IMR-90 (cell line): ENCODE data around the gene NOL4L.
"Not testable (repeated sequence)": the region's sequence is repeated elsewhere in the genome, so short reads cannot be mapped to it uniquely, and the experiment has no call there.

ENCODE experiments used
- MAZ ChIP-seq: IDR thresholded peaks from 2 replicates; pipeline ENCODE4 v1.6.1; 2012; ENCODE audit warnings: low read depth, mild to moderate bottlenecking, low read length, improper control_type of control experiment, moderate library complexity, borderline replicate concordance
- MXI1 ChIP-seq: IDR thresholded peaks from 2 replicates; pipeline ENCODE4 v1.6.1; 2012; ENCODE audit warnings: low read depth, mild to moderate bottlenecking, low read length, moderate library complexity, borderline replicate concordance
- POLR2A ChIP-seq: IDR thresholded peaks from 2 replicates; pipeline ENCODE4 v1.6.1; 2012; ENCODE audit warnings: mild to moderate bottlenecking, low read depth, low read length
- RAD21 ChIP-seq: IDR thresholded peaks from 2 replicates; pipeline ENCODE4 v1.6.1; 2012; ENCODE audit warnings: low read length, improper control_type of control experiment
- RCOR1 ChIP-seq: IDR thresholded peaks from 2 replicates; pipeline ENCODE4 v1.6.1; 2012; ENCODE audit warnings: mild to moderate bottlenecking, low read length, improper control_type of control experiment; ENCODE audit not compliant: insufficient replicate concordance
- RFX5 ChIP-seq: IDR thresholded peaks from 2 replicates; pipeline ENCODE4 v1.8.0; 2012; ENCODE audit warnings: low read depth, mild to moderate bottlenecking, low read length, moderate library complexity
- TF ChIP-seq, protein P1 (sequence below): conservative IDR thresholded peaks from 2 replicates; pipeline ENCODE4 v1.5.1; 2012; ENCODE audit warnings: mild to moderate bottlenecking, low read depth, low read length, improper control_type of control experiment
- TF ChIP-seq, protein P2 (sequence below): fragments of 150-350 bp; IDR thresholded peaks from 2 replicates; pipeline ENCODE4 v1.6.1; 2017; ENCODE audit warnings: mild to moderate bottlenecking, antibody characterized with exemption, low read length, low read depth

GRCh38 chr20:32491764-32492151 is 93.4 kb downstream of the NOL4L start:
- TF ChIP-seq, protein P1, sequence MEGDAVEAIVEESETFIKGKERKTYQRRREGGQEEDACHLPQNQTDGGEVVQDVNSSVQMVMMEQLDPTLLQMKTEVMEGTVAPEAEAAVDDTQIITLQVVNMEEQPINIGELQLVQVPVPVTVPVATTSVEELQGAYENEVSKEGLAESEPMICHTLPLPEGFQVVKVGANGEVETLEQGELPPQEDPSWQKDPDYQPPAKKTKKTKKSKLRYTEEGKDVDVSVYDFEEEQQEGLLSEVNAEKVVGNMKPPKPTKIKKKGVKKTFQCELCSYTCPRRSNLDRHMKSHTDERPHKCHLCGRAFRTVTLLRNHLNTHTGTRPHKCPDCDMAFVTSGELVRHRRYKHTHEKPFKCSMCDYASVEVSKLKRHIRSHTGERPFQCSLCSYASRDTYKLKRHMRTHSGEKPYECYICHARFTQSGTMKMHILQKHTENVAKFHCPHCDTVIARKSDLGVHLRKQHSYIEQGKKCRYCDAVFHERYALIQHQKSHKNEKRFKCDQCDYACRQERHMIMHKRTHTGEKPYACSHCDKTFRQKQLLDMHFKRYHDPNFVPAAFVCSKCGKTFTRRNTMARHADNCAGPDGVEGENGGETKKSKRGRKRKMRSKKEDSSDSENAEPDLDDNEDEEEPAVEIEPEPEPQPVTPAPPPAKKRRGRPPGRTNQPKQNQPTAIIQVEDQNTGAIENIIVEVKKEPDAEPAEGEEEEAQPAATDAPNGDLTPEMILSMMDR: not testable (repeated sequence)
- not testable (repeated sequence) for TF ChIP-seq RAD21, RFX5, POLR2A, RCOR1, MAZ, MXI1
- TF ChIP-seq, protein P2, sequence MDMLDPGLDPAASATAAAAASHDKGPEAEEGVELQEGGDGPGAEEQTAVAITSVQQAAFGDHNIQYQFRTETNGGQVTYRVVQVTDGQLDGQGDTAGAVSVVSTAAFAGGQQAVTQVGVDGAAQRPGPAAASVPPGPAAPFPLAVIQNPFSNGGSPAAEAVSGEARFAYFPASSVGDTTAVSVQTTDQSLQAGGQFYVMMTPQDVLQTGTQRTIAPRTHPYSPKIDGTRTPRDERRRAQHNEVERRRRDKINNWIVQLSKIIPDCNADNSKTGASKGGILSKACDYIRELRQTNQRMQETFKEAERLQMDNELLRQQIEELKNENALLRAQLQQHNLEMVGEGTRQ: not testable (repeated sequence)
